Activated CD8-positive, alpha-beta T cell treated with anti-CD3 and anti-CD28 coated beads, Interleukin-2, amount 10 ng/mL, durations not matched to agents 7 days and 5 days (primary cell): ENCODE data around the gene MAP2K5. TPM values are rescaled to one million over a fixed set of nuclear protein-coding genes. Genes with fewer than 3 reads are reported as not detected.

ENCODE experiments used
- ATAC-seq: fragments of 150-1000 bp; cut with Tn5 transposase; one replicate; pipeline ENCODE4 v1.10.0; 2021; ENCODE audit warnings: moderate library complexity
- CTCF ChIA-PET: fragments of 350-600 bp; sonication (Branson Sonifier 250); formaldehyde crosslinking; loops from one replicate; lab custom pipeline; 2021; ENCODE audit warnings: antibody characterized with exemption; lab: Charles Lee
- POLR2A ChIA-PET: fragments of 350-600 bp; sonication (Branson Sonifier 250); formaldehyde crosslinking; loops from one replicate; lab custom pipeline; 2021; ENCODE audit warnings: antibody characterized with exemption; lab: Charles Lee
- DNase-seq: peaks from one replicate; pipeline ENCODE4 v3.0.0-alpha.2; 2020
- H3K27ac Mint-ChIP-seq: one replicate; pipeline ENCODE4 v1.8.0; 2021; ENCODE audit warnings: mild to moderate bottlenecking, mixed read lengths
- H3K27me3 Mint-ChIP-seq: one replicate; pipeline ENCODE4 v1.8.0; 2021; ENCODE audit warnings: low read depth, mixed read lengths
- H3K36me3 Mint-ChIP-seq: one replicate; pipeline ENCODE4 v1.8.0; 2021; ENCODE audit warnings: low read depth, mixed read lengths
- H3K4me1 Mint-ChIP-seq: one replicate; pipeline ENCODE4 v1.8.0; 2021; ENCODE audit warnings: low read depth, mixed read lengths
- H3K4me3 Mint-ChIP-seq: one replicate; pipeline ENCODE4 v1.8.0; 2021; ENCODE audit warnings: mild to moderate bottlenecking, mixed read lengths
- H3K9me3 Mint-ChIP-seq: one replicate; pipeline ENCODE4 v1.8.0; 2022; ENCODE audit warnings: mixed read lengths; ENCODE audit not compliant: insufficient read depth
- total RNA-seq, 2 experiments: library from RNA; stranded (reverse); gene quantifications; one replicate each; pipeline ENCODE4 v1.2.3, GENCODE V29; 2021

Gene MAP2K5
- total RNA-seq, 2 experiments from 2014 or later, result 18.3 to 20.9 TPM

- ATAC-seq (no peak), DNase-seq (no peak)
- Mint-ChIP-seq H3K27ac (peak overlapping the region; percentile 72), H3K4me1 (peaks cover 34% of the 10 kb centered on the region), H3K9me3 (no peaks in the 10 kb centered on the region), H3K27me3 (no peaks in the 10 kb centered on the region), H3K36me3 (no peaks in the 10 kb centered on the region), H3K4me3 (no peak overlapping the region)
- POLR2A ChIA-PET, result no interaction called here
- CTCF ChIA-PET, result interaction anchor here (1.2 to 3.8 kb wide), 14 partner anchors 10 to 336 kb away, joined by 3 to 25 read pairs (median 5); partner anchors contain the start of gene SKOR1
Measured at GRCh38 chr15:67782691-67782991, 240.1 kb downstream of the MAP2K5 start.

- Mint-ChIP-seq H3K27me3 (no peaks in the 10 kb centered on the region), H3K4me3 (peak overlapping the region; percentile 9), H3K27ac (peak overlapping the region; percentile 72), H3K9me3 (no peaks in the 10 kb centered on the region), H3K36me3 (no peaks in the 10 kb centered on the region), H3K4me1 (peaks cover 34% of the 10 kb centered on the region)
- POLR2A ChIA-PET, result no interaction called here
- CTCF ChIA-PET, result interaction anchor here (0.5 to 3.8 kb wide), 15 partner anchors 11 to 337 kb away, joined by 3 to 25 read pairs (median 5); no protein-coding TSS in a partner anchor
- DNase-seq (peak; percentile 83), ATAC-seq (peak; percentile 94)
Measured at GRCh38 chr15:67783303-67783702, 240.8 kb downstream of the MAP2K5 start.

- POLR2A ChIA-PET, result interaction anchor here (0.6 kb wide), 1 partner anchor 401 kb away, joined by 3 read pairs; no protein-coding TSS in a partner anchor
- CTCF ChIA-PET, result interaction anchor here (1.2 to 3.8 kb wide), 10 partner anchors 12 to 57 kb away, joined by 3 to 25 read pairs (median 10); no protein-coding TSS in a partner anchor
- Mint-ChIP-seq H3K9me3 (no peaks in the 10 kb centered on the region), H3K4me3 (no peak overlapping the region), H3K4me1 (peaks cover 34% of the 10 kb centered on the region), H3K36me3 (no peaks in the 10 kb centered on the region), H3K27me3 (no peaks in the 10 kb centered on the region), H3K27ac (peak overlapping the region; percentile 39)
- DNase-seq (peak; percentile 40), ATAC-seq (peak; percentile 42)
Measured at GRCh38 chr15:67784090-67784781, 241.7 kb downstream of the MAP2K5 start.

- Mint-ChIP-seq H3K27me3 (no peaks in the 10 kb centered on the region), H3K9me3 (no peaks in the 10 kb centered on the region), H3K4me1 (peaks cover 34% of the 10 kb centered on the region), H3K27ac (no peak overlapping the region), H3K4me3 (no peak overlapping the region), H3K36me3 (no peaks in the 10 kb centered on the region)
- ChIA-PET POLR2A (interaction anchor here (1.1 kb wide), 1 partner anchor 243 kb away, joined by 4 read pairs; no protein-coding TSS in a partner anchor), CTCF (interaction anchor here (1.2 to 3.8 kb wide), 6 partner anchors 11 to 56 kb away, joined by 3 to 25 read pairs (median 8); no protein-coding TSS in a partner anchor)
- no peak for ATAC-seq
- DNase-seq, result no peak
Measured at GRCh38 chr15:67784856-67785430, 242.4 kb downstream of the MAP2K5 start.

GRCh38 chr15:67785431-67785830, 242.9 kb downstream of the MAP2K5 start:
- Mint-ChIP-seq H3K27me3 (no peaks in the 10 kb centered on the region), H3K36me3 (no peaks in the 10 kb centered on the region), H3K4me3 (no peak overlapping the region), H3K4me1 (peaks cover 34% of the 10 kb centered on the region), H3K9me3 (no peaks in the 10 kb centered on the region), H3K27ac (no peak overlapping the region)
- ATAC-seq, result no peak
- ChIA-PET POLR2A (interaction anchor here (1.1 kb wide), 1 partner anchor 243 kb away, joined by 4 read pairs; no protein-coding TSS in a partner anchor), CTCF (interaction anchor here (1.8 to 3.8 kb wide), 3 partner anchors 47 to 51 kb away, joined by 5 to 25 read pairs (median 5); no protein-coding TSS in a partner anchor)
- no peak for DNase-seq

GRCh38 chr15:67786646-67787045, 244.1 kb downstream of the MAP2K5 start:
- Mint-ChIP-seq H3K27me3 (no peaks in the 10 kb centered on the region), H3K9me3 (no peaks in the 10 kb centered on the region), H3K4me1 (peaks cover 34% of the 10 kb centered on the region), H3K27ac (no peak overlapping the region), H3K4me3 (no peak overlapping the region), H3K36me3 (no peaks in the 10 kb centered on the region)
- DNase-seq, result no peak
- POLR2A ChIA-PET, result no interaction called here
- CTCF ChIA-PET, result interaction anchor here (1.0 to 2.3 kb wide), 3 partner anchors 46 to 49 kb away, joined by 3 to 5 read pairs (median 5); no protein-coding TSS in a partner anchor
- ATAC-seq, result no peak

- ATAC-seq, result no peak
- H3K27me3 Mint-ChIP-seq, result no peaks in the 10 kb centered on the region
- H3K27ac Mint-ChIP-seq, result no peak overlapping the region
- no peaks in the 10 kb centered on the region for H3K36me3 Mint-ChIP-seq
- no peak overlapping the region for H3K4me3 Mint-ChIP-seq
- peaks cover 17% of the 10 kb centered on the region for H3K4me1 Mint-ChIP-seq
- POLR2A ChIA-PET, result interaction anchor here (0.6 kb wide), 1 partner anchor 216 kb away, joined by 4 read pairs; no protein-coding TSS in a partner anchor
- DNase-seq, result no peak
- CTCF ChIA-PET, result no interaction called here
- no peaks in the 10 kb centered on the region for H3K9me3 Mint-ChIP-seq
Measured at GRCh38 chr15:67788986-67789385, 246.5 kb downstream of the MAP2K5 start.

GRCh38 chr15:67790610-67791319, 248.3 kb downstream of the MAP2K5 start:
- DNase-seq (no peak), ATAC-seq (no peak)
- Mint-ChIP-seq H3K4me1 (no peaks in the 10 kb centered on the region), H3K27me3 (no peaks in the 10 kb centered on the region), H3K4me3 (no peak overlapping the region), H3K36me3 (peaks cover 11% of the 10 kb centered on the region), H3K9me3 (peaks cover 7% of the 10 kb centered on the region), H3K27ac (no peak overlapping the region)
- CTCF ChIA-PET, result interaction anchor here (1.1 kb wide), 1 partner anchor 45 kb away, joined by 4 read pairs; no protein-coding TSS in a partner anchor
- POLR2A ChIA-PET, result no interaction called here

- ATAC-seq (no peak), DNase-seq (no peak)
- Mint-ChIP-seq H3K27me3 (no peaks in the 10 kb centered on the region), H3K36me3 (peaks cover 13% of the 10 kb centered on the region), H3K9me3 (peaks cover 7% of the 10 kb centered on the region), H3K4me1 (no peaks in the 10 kb centered on the region), H3K4me3 (no peak overlapping the region), H3K27ac (no peak overlapping the region)
- ChIA-PET POLR2A (no interaction called here), CTCF (interaction anchor here (0.9 to 1.4 kb wide), 2 partner anchors 13 to 34 kb away, joined by 3 read pairs; no protein-coding TSS in a partner anchor)
Measured at GRCh38 chr15:67792250-67792942, 249.9 kb downstream of the MAP2K5 start.

GRCh38 chr15:67794832-67795574, 252.5 kb downstream of the MAP2K5 start:
- ChIA-PET CTCF (interaction anchor here (2.3 kb wide), 1 partner anchor 12 kb away, joined by 10 read pairs; no protein-coding TSS in a partner anchor), POLR2A (no interaction called here)
- Mint-ChIP-seq H3K4me3 (no peak overlapping the region), H3K36me3 (peaks cover 13% of the 10 kb centered on the region), H3K27ac (no peak overlapping the region), H3K4me1 (no peaks in the 10 kb centered on the region), H3K27me3 (no peaks in the 10 kb centered on the region), H3K9me3 (peaks cover 7% of the 10 kb centered on the region)
- no peak for ATAC-seq
- no peak for DNase-seq
